Suprapubic skin (tissue), 3 donors: Measurements from ENCODE around the gene VWF.

Experiments used
- CTCF ChIP-seq, 2 donors: fragments of 200-600 bp in 1 of 2; fragments of 450-650 bp in 1 of 2; sonication (generic) in 1 of 2; IDR thresholded peaks; one replicate each; pipeline ENCODE4 v1.5.1; 2016 to 2019; ENCODE audit warnings: antibody characterized with exemption in 2 of 2, mild to moderate bottlenecking in 1 of 2, moderate library complexity in 1 of 2
- EP300 ChIP-seq: sonication (generic); formaldehyde crosslinking; IDR thresholded peaks from one replicate; pipeline ENCODE4 v1.6.1; 2017; ENCODE audit warnings: antibody characterized with exemption
- POLR2A ChIP-seq, 2 donors: fragments of 450-650 bp; IDR thresholded peaks; one replicate each; pipeline ENCODE4 v1.6.1; 2017; ENCODE audit warnings: antibody characterized with exemption in 2 of 2, mild to moderate bottlenecking in 2 of 2, moderate library complexity in 2 of 2

- no peak for TF ChIP-seq CTCF (IDR thresholded peaks at IDR 0.05)
- no peak for TF ChIP-seq POLR2A (IDR thresholded peaks at IDR 0.05)
- TF ChIP-seq EP300: no peak
Measured at GRCh38 chr12:6171409-6172015, 47.0 kb upstream of the VWF start.
